ENCODE data around the gene LRP1.

LRP1 gene

GRCh38 chr12:57157588-57158173 is 29.4 kb downstream of the LRP1 start:
- peak; percentile 83 for DNase-seq

GRCh38 chr12:57158186-57158585 is 29.9 kb downstream of the LRP1 start:
- DNase-seq = no peak

DNA sequence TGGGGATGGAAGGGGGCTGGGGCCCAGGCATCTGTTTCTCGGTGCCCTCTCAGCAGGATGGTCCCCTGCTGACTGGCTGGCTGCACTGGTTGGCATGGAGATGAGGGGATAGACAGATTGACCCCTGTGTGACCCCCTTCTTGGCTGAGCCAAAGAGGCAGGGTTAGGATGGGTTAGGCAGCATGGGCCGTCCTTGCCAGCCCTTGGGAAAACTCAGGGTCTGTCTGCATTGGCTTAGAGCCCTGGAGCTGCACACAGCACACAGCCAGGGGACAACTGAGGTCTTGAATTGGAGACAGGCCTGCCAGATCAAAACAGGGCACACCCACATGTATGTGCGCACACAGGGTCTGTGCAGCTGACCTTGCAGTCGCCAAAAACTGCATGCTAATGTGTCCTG is 30.4 kb downstream of the LRP1 start:
- no peak for DNase-seq

- no peak for DNase-seq
These were observed 31.0 kb downstream of the LRP1 start for GRCh38 chr12:57159311-57159710.

DNA sequence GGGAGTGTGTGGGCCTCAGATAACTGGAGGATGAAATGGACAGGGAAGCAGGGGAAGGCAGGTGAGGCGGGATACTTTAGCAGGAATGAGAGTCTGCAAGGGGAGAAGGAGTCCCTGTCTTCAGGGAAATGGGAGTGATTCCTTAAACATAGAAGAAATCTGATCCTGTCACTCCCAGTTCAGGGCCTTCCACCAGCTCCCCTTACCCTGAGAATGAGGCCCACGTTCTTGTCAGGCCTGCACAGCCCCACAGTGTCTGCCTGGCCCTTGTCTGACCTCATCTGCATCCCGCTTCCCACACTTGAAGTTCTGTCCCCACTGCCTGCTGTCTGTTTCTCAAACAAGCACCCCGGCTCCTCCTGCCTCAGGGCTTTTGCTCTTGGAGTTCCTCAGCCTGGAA is 31.8 kb downstream of the LRP1 start:
- DNase-seq = no peak

DNA sequence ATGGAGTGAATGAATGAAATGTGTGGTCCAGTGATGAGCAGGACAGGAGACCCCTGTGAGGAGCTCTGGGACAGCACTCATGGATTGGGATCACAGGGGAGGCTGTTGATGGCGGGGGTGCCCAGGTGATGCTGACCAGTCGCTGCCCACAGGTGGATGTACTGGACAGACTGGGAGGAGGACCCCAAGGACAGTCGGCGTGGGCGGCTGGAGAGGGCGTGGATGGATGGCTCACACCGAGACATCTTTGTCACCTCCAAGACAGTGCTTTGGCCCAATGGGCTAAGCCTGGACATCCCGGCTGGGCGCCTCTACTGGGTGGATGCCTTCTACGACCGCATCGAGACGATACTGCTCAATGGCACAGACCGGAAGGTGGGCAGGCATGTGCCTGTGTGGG is 32.5 kb downstream of the LRP1 start:
- DNase-seq = no peak

- DNase-seq = no peak
These were observed 33.2 kb downstream of the LRP1 start for GRCh38 chr12:57161491-57161890.

- DNase-seq = no peak
These were observed 34.4 kb downstream of the LRP1 start for GRCh38 chr12:57162553-57163125.

GRCh38 chr12:57164454-57164853 is 36.2 kb downstream of the LRP1 start:
- DNase-seq = no peak

DNA sequence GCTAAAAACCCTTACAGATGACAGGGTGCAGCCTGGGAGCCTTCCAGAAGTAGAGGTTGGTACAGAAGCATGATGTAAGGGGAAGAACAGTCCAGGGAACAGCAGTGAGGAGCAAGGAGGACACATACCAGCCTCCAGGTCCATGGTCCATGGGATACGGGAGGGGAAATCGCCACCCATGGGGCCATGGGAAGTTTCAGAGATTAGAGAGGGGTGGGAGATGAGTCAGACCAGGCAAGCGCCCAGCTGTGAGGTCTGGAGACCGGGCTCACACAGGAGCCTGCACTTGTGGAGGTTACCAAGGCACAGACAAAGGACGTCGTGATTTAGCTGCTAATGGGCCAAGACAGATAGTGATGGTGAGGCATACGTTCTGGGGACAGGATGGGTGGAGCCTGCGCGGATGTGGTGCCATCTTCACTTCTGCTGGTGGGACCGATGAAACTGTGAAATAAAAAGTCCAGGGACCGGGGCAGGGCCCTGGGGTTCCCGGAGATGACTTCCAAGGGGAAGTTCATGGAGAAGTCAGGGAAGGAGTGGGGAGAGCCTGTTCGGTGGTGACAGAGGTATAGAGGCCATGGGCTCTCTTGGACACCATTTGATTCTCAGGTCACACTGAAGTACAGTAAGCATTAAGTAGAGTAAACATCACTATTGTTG is 36.8 kb downstream of the LRP1 start:
- DNase-seq = no peak

DNA sequence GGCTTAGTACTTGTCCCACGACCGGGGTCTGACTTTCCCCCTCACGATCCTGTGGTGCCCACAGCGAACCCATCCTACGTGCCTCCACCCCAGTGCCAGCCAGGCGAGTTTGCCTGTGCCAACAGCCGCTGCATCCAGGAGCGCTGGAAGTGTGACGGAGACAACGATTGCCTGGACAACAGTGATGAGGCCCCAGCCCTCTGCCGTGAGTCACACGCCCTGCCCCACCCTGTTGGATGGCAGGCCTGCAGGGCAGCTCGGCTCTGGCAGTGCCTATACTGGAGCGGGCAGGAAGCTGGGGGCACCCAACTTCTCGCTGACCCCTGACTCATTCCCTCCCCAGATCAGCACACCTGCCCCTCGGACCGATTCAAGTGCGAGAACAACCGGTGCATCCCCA is 37.5 kb downstream of the LRP1 start:
- no peak for DNase-seq

- DNase-seq = no peak
These were observed 38.7 kb downstream of the LRP1 start for GRCh38 chr12:57166971-57167371.

GRCh38 chr12:57168058-57168457 is 39.8 kb downstream of the LRP1 start:
- DNase-seq = no peak

- no peak for DNase-seq
These were observed 40.9 kb downstream of the LRP1 start for GRCh38 chr12:57169046-57169795.

DNA sequence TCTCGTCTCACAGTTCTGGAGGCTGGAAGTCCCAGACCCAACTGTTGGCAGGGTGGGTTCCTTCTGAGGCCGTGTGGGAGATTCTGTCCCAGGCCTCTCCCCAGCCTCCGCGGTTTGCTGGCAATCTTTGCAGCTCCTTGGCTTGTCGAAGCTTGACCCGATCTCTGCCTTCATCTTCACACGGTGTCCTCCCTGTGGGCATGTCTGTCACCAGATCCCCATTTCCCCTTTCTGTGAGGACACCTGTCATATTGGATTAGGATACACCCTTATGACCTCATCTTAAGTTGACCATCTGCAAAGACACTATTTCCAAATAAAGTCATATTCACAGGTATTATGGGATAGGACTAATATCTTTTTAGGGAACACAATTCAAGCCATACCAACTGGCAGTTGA is 41.7 kb downstream of the LRP1 start:
- no peak for DNase-seq

DNA sequence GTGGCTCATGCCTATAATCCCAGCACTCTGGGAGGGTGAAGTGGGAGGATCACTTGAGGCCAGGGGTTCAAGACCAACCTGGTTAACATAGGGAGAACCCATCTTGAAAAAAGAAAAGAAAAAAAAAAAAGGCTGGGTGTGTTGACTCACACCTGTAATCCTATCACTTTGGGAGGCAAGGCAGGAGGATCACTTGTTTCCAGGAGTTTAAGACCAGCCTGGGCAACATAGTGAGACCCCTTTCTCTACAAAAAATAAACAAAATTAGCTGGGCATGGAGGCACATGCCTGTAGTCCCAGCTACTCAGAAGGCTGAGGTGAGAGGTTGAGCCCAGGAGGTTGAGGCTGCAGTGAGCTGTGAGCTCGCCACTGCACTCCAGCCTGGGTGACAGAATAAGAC is 42.1 kb downstream of the LRP1 start:
- DNase-seq = no peak

GRCh38 chr12:57170927-57171326 is 42.6 kb downstream of the LRP1 start:
- no peak for DNase-seq

- no peak for DNase-seq
These were observed 43.4 kb downstream of the LRP1 start for GRCh38 chr12:57171668-57172067.

- peak; percentile 63 for DNase-seq
These were observed 44.8 kb downstream of the LRP1 start for GRCh38 chr12:57173089-57173488.

DNA sequence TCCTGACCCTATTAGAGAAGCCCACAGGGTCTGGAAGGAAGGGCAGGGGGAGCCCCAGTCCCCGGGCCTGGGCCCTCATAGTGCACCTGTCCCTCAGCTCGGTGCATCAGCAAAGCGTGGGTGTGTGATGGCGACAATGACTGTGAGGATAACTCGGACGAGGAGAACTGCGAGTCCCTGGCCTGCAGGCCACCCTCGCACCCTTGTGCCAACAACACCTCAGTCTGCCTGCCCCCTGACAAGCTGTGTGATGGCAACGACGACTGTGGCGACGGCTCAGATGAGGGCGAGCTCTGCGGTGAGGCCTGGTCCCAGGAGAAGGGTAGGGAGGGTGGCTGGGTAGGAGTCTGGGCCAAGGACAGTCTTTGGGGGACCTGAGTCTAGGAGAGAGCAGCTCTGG is 45.4 kb downstream of the LRP1 start:
- DNase-seq = no peak

DNA sequence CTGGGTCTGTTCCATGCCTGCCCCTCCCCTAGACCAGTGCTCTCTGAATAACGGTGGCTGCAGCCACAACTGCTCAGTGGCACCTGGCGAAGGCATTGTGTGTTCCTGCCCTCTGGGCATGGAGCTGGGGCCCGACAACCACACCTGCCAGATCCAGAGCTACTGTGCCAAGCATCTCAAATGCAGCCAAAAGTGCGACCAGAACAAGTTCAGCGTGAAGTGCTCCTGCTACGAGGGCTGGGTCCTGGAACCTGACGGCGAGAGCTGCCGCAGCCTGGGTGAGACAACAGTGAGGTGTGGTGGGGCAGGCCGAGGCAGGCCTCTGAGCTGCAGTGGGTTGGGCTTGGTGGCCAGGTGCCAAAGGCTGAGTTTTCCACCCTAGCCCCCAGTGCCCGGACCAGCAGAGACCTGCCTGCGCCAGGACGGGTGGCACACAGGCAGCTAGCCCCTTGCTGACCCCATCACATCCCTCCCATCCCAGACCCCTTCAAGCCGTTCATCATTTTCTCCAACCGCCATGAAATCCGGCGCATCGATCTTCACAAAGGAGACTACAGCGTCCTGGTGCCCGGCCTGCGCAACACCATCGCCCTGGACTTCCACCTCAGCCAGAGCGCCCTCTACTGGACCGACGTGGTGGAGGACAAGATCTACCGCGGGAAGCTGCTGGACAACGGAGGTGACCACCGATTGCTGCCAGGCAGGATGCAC is 47.3 kb downstream of the LRP1 start:
- peak; percentile 72 for DNase-seq

GRCh38 chr12:57176139-57176477 is 47.8 kb downstream of the LRP1 start:
- DNase-seq = no peak

GRCh38 chr12:57176846-57177245 is 48.6 kb downstream of the LRP1 start:
- DNase-seq = no peak

DNA sequence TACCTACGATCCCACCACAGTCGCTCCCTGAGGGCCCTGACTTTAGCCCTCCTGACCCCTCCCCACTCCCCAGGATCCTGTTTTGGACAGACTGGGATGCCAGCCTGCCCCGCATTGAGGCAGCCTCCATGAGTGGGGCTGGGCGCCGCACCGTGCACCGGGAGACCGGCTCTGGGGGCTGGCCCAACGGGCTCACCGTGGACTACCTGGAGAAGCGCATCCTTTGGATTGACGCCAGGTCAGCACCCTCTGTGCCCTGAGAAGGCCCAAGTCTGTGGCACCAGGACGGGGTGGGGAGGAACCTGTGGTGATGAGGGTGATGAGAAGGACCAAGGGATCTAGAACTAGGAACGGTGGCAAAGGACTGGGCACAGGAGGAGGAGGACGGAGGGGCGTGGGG is 49.1 kb downstream of the LRP1 start:
- no peak for DNase-seq
